ENCODE measurements around the gene PDE11A. TPM values are rescaled to one million over a fixed set of nuclear protein-coding genes. Genes with fewer than 3 reads are reported as not detected.

Gene PDE11A
- polyA plus RNA-seq, 2 of the 4 experiments (the other 2 are of a cell fraction), result 3.6 to 5.6 TPM

DNA sequence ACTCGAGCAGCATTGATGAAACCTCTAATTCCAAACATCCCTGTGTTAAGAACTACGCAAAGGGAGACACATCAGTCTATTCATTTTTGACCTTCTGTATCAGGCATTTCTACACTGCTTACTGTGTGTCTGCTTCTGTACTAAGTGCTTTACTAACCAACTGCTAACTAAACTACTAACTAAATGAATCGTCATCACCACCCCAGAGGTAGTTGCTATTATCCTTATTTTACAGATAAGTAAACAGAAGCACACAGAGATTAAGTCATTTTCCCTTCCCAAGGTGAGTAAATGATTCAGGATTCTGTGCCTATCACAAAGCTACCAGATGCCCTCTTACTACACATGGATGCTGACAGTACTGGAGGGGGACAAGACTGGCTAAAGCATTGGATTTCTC is 395.9 kb downstream of the PDE11A start:
- FAIRE-seq, result no peak
- no peak for ATAC-seq
- TF ChIP-seq BHLHE40 (IDR thresholded peaks at IDR 0.05; ENCODE audit: low read depth, low read length), result no peak
- 40% methylated on average over 3 of the region's 3 CpGs for WGBS (ENCODE audit: missing lambda C conversion rate)
- Histone ChIP-seq H3K4me2 (no peak overlapping the region), H3K27ac (no peak overlapping the region), H3K4me3 (no peak overlapping the region), H3K4me1 (no peaks in the 10 kb centered on the region), H3K9me3 (no peaks in the 10 kb centered on the region)
- ChIA-PET CTCF (interaction anchor here (0.5 to 1.3 kb wide), 2 partner anchors 53 to 87 kb away, joined by 3 read pairs; no protein-coding TSS in a partner anchor), POLR2A (no interaction called here)
- no peak for DNase-seq (ENCODE audit: low read depth in 1 of 2, low spot score in 1 of 2)

DNA sequence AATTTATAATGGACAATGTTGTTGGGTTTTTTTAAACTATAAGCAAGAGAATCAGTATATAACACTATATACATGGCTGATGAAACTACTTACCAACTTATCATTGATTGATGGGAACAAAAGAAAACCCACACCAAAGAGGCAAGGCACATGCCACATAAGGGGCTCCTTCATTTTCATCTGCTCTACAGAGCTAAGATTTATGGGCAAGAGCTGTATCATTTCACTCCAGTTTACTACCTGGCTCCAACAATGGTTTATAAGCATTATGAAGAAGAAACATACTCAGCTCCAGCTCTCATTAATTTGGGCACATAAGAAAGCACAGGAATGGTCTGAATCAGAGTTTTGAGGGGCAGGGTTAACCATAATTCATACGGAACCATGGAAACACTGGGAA is 396.8 kb downstream of the PDE11A start:
- ChIA-PET POLR2A (no interaction called here), CTCF (interaction anchor here (1.0 to 1.3 kb wide), 2 partner anchors 88 to 97 kb away, joined by 3 read pairs; no protein-coding TSS in a partner anchor)
- no peak for TF ChIP-seq CBX8 (IDR thresholded peaks at IDR 0.05)
- no peak for TF ChIP-seq SREBF2 (IDR thresholded peaks at IDR 0.05)
- no peak for TF ChIP-seq CHD4 (IDR thresholded peaks at IDR 0.05; ENCODE audit: borderline replicate concordance)
- TF ChIP-seq RNF2 (IDR thresholded peaks at IDR 0.05; ENCODE audit: borderline replicate concordance, low read depth), result no peak
- no peak for TF ChIP-seq KDM5A (IDR thresholded peaks at IDR 0.05)
- FAIRE-seq (no peak), ATAC-seq (no peak), DNase-seq (ENCODE audit: low read depth in 1 of 2, low spot score in 1 of 2) (no peak)
- Histone ChIP-seq H3K4me1 (no peaks in the 10 kb centered on the region), H3K4me3 (no peak overlapping the region), H3K27ac (no peak overlapping the region), H3K9me3 (no peaks in the 10 kb centered on the region), H3K4me2 (no peak overlapping the region)
- WGBS (ENCODE audit: missing lambda C conversion rate), result 78% methylated on average over 1 of the region's 1 CpG

DNA sequence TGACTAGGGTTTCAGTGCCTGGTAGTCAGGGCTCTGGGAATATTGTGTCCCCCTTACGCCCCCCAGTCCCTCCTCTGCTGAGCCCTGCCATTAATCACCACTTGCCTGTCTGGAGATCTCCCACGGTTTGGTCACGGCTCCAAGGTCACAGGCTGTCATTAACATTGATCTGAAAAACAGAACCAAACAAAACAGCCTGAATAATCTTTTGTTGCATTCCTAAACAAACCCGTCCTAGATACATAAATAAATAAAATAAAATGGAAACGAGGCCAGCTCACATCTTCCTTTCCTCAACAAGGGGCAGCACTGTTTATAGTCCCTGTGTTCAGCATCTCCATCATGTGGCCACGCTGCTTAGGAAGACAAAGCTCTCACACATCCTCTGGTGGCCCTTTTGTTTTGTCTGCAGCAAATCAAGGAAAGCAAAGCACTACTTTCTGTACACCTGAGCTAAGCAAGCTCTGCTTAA is 397.2 kb downstream of the PDE11A start:
- H3K9me3 ChIP-seq, result no peaks in the 10 kb centered on the region
- H3K4me3 ChIP-seq, result no peak overlapping the region
- no peaks in the 10 kb centered on the region for H3K4me1 ChIP-seq
- POLR2A ChIA-PET, result no interaction called here
- no peak for DNase-seq (ENCODE audit: low read depth in 1 of 2, low spot score in 1 of 2)
- ATAC-seq, result no peak
- H3K4me2 ChIP-seq, result no peak overlapping the region
- WGBS (ENCODE audit: missing lambda C conversion rate), result 53% methylated on average over 6 of the region's 6 CpGs
- no peak overlapping the region for H3K27ac ChIP-seq
- no peak for FAIRE-seq
- CTCF ChIA-PET, result interaction anchor here (1.0 to 1.3 kb wide), 2 partner anchors 88 to 98 kb away, joined by 3 read pairs; no protein-coding TSS in a partner anchor
- TF ChIP-seq, protein P1, sequence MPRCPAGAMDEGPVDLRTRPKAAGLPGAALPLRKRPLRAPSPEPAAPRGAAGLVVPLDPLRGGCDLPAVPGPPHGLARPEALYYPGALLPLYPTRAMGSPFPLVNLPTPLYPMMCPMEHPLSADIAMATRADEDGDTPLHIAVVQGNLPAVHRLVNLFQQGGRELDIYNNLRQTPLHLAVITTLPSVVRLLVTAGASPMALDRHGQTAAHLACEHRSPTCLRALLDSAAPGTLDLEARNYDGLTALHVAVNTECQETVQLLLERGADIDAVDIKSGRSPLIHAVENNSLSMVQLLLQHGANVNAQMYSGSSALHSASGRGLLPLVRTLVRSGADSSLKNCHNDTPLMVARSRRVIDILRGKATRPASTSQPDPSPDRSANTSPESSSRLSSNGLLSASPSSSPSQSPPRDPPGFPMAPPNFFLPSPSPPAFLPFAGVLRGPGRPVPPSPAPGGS (IDR thresholded peaks at IDR 0.05), result no peak
- TF ChIP-seq ZSCAN20 (CRISPR knock-in tag; IDR thresholded peaks at IDR 0.05), result no peak
- no peak for TF ChIP-seq MAFK (IDR thresholded peaks at IDR 0.05; ENCODE audit: partially characterized antibody)
- TF ChIP-seq JUN (IDR thresholded peaks at IDR 0.05), result no peak
- TF ChIP-seq SMC3 (IDR thresholded peaks at IDR 0.05), result no peak
- TF ChIP-seq, protein P2, sequence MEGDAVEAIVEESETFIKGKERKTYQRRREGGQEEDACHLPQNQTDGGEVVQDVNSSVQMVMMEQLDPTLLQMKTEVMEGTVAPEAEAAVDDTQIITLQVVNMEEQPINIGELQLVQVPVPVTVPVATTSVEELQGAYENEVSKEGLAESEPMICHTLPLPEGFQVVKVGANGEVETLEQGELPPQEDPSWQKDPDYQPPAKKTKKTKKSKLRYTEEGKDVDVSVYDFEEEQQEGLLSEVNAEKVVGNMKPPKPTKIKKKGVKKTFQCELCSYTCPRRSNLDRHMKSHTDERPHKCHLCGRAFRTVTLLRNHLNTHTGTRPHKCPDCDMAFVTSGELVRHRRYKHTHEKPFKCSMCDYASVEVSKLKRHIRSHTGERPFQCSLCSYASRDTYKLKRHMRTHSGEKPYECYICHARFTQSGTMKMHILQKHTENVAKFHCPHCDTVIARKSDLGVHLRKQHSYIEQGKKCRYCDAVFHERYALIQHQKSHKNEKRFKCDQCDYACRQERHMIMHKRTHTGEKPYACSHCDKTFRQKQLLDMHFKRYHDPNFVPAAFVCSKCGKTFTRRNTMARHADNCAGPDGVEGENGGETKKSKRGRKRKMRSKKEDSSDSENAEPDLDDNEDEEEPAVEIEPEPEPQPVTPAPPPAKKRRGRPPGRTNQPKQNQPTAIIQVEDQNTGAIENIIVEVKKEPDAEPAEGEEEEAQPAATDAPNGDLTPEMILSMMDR (IDR thresholded peaks at IDR 0.05), result no peak
- no peak for TF ChIP-seq PHF8 (IDR thresholded peaks at IDR 0.05; ENCODE audit: borderline replicate concordance, low read depth)

DNA sequence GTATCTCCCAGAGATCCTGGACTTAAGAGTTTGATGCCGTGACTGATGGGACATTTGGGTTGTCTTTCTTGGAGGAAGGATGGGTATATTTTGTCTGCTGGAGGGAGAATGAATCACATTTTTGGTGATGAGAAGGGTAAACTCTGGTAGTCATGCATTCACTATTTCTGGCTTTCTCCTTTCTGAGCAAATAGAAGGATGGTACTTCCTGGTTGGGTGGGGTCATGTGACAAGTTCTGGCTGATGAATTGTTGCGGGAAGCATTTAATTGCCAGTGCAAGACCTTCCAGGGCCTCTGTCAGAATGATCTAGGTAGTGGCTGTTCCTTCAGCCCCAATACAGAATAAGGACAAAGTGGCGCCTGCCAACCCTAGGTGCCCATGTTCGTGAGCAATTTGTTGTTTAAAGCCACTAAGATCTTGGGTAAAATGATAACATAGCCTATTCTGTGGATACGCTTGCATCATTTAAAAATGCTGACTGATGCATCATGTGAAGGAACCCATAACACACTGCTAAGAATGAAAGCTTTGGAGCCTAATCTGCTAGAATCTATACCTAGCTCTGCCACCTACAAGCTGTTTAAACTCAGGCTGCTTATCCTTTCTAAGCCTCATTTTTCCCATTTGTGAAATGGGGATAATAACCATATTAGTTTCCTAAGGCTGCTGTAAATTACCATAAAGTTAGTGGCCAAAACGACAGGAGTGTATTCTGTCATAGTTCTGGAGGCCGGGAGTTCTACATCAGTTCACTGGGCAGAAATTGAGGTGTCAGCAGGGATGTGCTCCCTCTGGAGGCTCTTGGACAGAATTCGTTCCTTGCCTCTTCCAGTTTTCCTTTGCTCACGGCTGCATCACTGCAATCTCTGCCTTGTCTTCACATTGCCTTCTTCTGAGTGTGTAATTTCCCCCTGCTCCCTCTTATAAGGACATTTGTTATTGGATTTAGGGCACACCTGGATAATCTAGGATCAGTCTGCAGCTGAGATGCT is 398.7 kb downstream of the PDE11A start:
- FAIRE-seq, result no peak
- peak in 1 of 2 experiments; percentile 6 for DNase-seq (ENCODE audit: low read depth in 1 of 2, low spot score in 1 of 2)
- CTCF ChIA-PET, result no interaction called here
- Histone ChIP-seq H3K4me2 (no peak overlapping the region), H3K9me3 (no peaks in the 10 kb centered on the region), H3K4me1 (no peaks in the 10 kb centered on the region), H3K4me3 (no peak overlapping the region), H3K27ac (no peak overlapping the region)
- ATAC-seq, result peak; percentile 65 to 80; a peak in 4 of 6 replicates
- TF ChIP-seq RAD21 (conservative IDR thresholded peaks at IDR 0.05 in 1 of 2, IDR thresholded peaks at IDR 0.05 in 1 of 2) (0 out of 5 replicates have a peak, but pooled peaks of 1 of the 2 experiments have one; percentile 9), NR3C1 (IDR thresholded peaks at IDR 0.05) (no peak), EHF (CRISPR knock-in tag; IDR thresholded peaks at IDR 0.05) (no peak), FOSL2 (IDR thresholded peaks at IDR 0.05) (no peak), FOSL2 (CRISPR knock-in tag; IDR thresholded peaks at IDR 0.05) (no peak), HOXB5 (CRISPR knock-in tag; IDR thresholded peaks at IDR 0.05) (no peak), FOXS1 (CRISPR knock-in tag; IDR thresholded peaks at IDR 0.05) (no peak), MAFK (IDR thresholded peaks at IDR 0.05; ENCODE audit: partially characterized antibody) (peak; percentile 65), JUNB (IDR thresholded peaks at IDR 0.05) (no peak)
- TF ChIP-seq, protein P2 (IDR thresholded peaks at IDR 0.05), result no peak
- TF ChIP-seq, protein P3, sequence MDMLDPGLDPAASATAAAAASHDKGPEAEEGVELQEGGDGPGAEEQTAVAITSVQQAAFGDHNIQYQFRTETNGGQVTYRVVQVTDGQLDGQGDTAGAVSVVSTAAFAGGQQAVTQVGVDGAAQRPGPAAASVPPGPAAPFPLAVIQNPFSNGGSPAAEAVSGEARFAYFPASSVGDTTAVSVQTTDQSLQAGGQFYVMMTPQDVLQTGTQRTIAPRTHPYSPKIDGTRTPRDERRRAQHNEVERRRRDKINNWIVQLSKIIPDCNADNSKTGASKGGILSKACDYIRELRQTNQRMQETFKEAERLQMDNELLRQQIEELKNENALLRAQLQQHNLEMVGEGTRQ (IDR thresholded peaks at IDR 0.05), result no peak
- TF ChIP-seq, protein P4, sequence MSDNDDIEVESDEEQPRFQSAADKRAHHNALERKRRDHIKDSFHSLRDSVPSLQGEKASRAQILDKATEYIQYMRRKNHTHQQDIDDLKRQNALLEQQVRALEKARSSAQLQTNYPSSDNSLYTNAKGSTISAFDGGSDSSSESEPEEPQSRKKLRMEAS (IDR thresholded peaks at IDR 0.05), result no peak
- 58% methylated on average over 9 of the region's 9 CpGs for WGBS (ENCODE audit: missing lambda C conversion rate)
- POLR2A ChIA-PET, result no interaction called here

Data from A549 (cell line).